CD4-positive, alpha-beta T cell treated with Interleukin-10 for 1 hour (primary cell): ENCODE results near the gene CREG2.
A peak's percentile ranks its signal among the peaks of the same experiment; 100 is the strongest.
"Not testable (repeated sequence)": the region's sequence is repeated elsewhere in the genome, so short reads cannot be mapped to it uniquely, and the experiment has no call there.

Experiments
- DNase-seq: peaks from one replicate; pipeline ENCODE4 v3.0.0-alpha.2; 2020

CREG2 gene

DNA sequence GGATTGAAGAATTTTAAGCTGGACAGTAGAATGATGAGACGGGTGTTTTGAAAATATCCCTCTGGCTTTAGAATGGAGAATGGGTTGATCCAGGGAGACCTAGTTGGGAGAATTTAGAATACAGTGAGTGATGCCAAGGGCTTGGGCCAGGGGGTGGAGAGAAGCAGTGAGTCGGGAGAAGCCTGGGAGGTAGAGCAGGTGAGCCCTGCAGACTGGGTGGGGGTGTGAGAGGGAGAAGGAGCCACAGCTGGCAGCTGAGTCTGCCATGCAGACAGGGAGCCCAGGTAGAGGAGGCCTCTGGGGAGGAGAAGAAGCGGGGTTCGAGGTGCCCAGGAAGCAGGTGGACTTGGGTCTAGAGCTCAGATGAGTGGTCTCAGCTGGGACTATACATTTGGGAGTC is 18.2 kb downstream of the CREG2 start:
- DNase-seq, result no peak

DNA sequence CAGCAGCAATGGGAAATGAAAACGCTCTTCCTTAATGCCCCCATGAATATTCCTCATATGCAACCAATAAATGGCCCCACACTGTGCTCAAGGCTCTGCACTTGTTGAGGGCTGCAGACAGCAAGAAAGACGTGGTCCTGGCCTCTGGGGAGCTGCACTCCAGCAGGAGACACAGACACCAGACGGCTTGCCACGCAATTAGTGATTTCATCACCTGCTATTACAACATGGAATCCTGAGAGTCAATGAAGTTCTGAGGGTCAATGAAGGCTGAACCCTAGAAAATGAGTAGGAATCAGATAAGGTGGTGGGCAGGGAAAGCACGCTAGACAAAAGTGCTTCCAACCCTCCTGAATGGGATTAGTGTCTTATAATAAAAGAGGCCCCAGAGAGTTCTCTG is 18.9 kb downstream of the CREG2 start:
- no peak for DNase-seq

DNA sequence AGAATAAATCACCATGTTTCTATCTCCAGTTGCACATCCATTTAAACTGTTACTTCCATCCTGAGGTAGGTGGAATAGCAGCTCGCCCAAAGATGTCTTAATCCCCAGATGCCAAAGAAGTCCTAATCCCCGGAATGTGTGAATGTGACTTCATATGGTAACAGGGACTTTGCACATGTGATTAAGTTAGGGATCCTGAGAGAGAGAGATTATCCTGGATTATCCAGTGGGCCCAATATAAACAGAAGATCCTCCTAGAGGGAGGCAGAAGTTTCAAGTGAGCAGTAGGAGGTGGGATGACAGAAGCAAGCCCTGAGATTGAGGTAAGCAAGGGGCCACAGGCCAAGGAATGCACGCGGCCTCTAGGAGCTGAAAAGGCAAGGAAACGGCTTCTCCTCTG is 19.8 kb downstream of the CREG2 start:
- no peak for DNase-seq

DNA sequence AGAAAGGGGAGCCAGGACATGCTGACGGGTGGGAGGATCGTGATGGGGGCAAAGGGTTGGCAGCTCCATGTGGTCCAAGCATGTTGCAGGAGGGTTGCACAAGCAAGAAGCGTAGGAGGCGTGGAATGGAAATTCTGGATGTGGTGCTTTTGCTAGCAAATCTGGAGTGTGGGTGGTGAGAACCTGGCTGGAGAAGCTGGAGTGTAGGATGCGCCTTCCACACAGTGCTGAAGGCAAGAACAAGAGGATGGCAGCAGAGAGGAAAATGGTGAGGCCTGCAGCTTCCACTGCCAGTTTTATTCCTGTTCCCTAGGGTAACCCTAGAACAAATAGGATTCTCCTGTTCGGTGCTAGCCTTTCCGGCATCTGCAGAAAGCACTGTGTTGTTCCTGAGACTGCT is 22.4 kb downstream of the CREG2 start:
- no peak for DNase-seq

DNA sequence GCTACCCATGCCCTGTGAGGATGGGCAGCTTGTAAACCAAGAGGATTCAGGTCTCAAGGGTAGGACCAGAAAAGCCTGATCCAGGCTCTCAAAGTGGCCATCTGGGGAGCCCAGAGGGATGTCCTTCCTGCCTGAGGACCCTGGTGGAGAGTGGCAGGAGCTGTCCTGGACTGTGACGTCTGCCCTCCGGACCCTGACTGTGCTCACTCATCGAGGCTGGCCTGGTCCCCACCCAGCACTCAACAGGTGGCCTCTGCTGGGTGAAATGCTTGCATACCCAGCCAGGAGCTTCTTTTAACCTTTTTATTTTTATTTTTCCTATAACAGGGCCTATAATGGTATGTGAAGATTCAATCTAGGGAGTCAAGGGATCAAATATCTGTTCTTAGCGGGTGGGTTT is 24.5 kb downstream of the CREG2 start:
- no peak for DNase-seq

DNA sequence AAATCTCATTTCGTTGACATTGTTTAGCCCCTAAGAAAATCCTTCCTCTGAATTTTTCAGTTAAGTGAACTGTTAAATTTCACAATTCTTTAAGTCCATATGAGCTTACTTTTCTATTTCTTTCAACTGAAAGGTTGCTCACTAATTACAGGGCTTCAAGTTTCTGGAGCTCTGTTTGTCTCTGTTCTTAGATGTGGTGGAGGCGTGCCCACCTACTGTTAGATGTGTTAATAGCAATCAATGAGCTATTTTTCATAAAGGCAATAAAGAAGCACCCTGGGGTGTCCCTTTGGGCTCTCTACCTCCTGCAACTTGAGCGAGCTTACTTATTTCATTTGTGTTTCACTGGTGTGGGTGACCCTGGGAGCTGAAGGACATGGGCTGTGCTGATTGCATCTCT is 25.0 kb downstream of the CREG2 start:
- peak; percentile 33 for DNase-seq

DNA sequence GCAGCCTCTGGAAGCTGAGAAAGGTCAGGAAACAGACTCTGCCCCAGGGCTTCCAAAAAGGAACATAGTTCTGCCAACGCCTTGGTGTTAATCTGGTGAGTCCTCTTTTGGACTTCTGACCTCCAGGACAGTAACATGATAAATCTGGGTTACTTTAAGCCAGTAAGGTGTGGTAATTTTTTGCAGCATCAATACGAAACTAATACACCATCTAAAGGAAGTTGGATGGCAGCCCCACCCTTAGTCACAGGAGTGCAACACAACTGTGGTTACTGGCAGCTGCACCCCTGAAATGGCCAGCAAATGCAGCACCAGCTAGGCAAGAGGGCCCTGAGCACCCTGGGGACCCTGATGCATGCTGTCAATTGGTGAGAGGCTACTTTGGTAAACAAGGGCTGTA is 25.8 kb downstream of the CREG2 start:
- DNase-seq, result peak; percentile 49

DNA sequence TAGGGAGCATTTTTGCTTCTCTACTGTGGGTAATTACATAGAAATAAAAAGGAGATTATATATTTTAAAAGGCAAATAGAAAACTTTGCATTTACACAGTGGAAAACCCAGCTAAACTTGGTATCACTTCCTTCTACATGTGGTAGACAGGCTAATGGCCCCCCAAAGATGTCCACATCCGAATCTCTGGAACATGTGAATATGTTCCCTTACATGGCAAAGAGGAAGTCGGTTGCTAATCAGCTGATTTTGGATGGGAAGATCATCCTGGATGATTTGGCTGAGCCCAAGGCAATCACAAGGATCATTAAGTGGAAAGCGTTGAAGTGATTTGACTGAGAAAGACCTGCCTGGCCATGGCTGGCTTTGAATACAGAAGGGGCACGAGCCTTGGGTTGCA is 26.2 kb downstream of the CREG2 start:
- no peak for DNase-seq

DNA sequence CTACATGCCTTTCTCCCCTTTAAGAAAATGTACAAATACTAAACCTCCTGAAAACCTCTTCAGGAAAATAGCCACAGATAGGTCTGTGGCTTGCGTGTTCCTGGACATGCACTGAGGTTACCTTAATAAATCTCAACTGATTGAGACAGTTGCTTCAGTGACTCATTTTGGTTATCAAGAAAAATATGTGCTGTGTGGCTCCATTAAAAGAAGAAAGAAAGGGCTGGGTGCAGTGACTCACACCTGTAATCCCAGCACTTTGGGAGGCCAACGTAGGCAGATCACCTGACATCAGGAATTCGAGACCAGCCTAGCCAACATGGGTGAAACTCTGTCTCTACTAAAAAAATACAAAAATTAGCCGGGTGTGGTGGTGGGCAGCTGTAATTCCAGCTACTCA is 27.1 kb downstream of the CREG2 start:
- DNase-seq, result no peak

DNA sequence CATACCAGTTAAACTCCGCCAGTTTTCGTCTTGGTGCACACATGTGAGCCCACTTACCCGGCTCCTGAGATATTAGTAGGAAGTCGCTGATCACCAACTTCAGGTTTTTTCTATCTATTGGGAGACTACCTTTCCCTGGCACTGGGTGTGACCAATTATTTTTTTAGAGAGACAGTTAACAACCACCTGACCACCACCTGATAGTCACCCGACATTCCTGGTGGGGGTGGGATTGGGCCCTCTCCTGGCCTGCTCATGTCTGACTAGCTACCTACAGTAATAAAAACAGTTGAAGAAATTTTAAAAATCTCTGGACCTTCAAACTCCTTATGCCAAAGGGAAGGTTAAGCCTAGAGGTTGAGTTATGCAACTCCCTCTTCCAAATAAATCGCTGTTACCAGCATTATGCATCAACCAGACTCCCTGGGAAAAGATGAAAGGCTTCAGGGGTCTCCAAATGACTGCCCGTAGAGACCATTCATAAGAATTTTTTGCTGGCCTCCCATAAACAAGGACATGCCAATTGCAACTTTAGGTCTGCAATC is 27.8 kb downstream of the CREG2 start:
- no peak for DNase-seq

DNA sequence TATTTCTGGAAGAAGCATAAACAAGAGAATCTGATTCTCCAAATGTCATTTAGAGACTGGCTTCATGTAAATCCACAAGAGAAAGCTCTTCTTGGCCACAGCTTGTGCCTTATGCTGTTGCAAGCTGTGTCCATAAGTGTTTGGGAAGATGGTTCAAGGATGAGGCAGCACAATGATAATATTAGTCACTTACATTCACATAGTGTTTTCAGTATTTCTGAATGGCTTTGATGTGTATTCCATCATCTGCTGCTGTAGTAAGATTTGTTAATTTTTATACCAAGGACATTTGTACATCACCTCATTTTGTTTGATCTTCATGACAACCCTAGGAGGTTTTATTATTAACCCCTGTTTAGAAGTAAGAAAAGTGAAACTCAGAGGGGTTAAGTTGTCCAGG is 29.9 kb downstream of the CREG2 start:
- no peak for DNase-seq

DNA sequence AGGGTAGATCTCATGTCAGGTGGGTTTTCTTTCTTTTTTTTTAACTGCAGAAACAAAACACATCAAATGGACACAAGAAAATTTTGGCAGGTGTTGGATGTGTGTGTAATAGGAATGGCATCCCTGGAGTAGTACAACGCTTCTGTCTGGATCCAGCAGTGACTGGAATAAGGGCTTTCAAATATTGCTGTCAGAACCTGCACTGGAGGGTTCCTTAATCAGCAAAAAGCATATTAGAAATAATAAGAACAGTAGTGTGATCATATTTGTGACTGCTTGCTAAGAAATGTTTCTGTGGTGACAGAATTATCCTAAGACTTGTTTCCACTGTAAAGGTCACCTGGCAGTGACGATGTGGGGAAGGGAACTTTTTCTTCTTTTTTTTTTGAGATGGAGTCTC is 30.8 kb downstream of the CREG2 start:
- DNase-seq, result no peak

DNA sequence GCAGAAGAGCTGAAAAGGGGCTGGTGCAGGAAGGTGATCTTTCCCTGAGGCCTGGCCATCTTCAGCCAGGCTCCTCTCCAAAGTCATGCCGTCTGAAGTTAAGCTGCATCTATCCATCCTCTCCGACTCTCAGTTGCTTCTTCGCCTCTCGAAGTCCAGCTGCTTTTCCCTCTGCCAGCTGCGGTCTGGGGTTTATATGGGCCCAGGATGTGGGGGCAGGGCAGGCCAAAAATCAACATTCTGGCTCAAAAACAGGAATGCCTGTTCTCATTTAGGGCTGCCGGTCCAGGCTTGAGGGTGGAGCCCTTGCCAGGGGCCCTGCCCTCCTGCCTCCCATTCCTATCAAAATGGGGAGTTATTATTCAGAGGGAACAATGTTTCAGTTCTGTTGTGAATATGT is 31.2 kb downstream of the CREG2 start:
- DNase-seq, result no peak

DNA sequence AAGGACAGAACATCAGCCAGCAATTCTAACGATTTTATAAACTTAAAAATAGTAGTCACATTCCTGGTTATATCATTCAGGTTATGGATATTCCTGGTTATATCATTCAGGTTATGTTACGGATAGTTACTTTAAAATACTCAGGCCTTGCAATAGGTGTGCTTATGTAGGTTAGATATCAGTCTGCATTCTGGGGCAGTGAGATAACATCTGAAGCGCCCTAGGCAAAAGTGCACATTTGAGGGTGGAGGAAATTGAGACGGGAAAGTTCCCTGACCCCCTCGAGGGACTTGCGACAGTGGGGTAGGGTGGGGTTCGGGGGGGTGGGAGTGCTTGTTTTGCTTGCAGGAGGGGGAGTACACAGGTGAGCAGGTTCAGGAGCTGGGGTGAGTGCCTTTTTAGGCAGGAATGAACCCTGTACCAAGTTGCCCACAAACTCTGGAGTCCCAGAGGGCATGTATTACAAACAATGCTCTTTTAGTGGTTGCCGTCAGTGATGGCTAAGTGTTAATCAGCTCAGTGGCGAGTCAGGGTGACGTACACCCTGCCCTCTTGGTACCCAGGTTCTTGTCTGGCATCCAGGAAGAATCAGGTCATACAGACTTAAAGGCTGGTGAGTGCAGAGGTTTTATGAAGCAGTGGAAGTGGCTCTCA is 31.8 kb downstream of the CREG2 start:
- DNase-seq, result no peak

DNA sequence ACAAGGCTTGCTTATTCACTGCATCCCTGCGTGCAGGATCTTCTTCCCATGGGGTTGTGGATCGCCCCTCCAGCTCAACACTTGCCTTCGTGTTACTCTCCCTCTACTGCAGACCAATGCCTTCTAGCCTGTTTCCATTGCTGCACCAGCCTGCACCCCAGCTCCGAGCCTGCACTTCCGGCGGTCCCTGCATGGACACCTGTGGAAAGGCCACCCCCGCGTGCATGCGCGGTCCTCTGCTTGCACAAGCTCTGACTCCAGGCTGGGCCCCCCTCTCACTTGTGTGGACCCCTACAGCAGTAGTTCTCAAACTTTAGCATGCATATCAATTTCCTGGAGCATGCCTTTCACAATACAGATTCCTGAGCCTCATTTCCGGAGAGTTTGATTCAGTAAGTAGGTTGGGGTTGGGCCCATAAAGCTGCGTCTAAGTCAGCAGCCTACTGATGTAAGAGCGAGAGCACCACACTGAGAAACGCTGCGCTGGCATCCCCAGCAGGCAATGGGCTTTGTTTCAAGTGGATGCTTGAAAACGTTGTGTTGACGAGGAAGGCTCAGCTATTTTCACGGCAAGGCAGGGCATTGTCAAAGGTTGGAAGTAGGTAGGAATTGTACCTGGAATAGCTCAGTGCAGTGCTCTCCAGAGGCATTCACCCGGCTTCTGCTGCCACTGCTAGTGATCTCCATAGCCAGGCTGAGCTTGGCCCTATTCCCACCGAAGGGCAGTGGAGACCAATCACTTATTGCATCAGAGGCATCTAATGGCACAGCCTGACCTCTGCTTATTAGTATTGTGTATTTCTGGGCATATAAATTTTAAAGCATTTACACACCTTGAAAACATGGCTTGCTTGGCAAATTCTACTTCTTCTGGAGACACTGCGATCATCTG is 32.6 kb downstream of the CREG2 start:
- no peak for DNase-seq

DNA sequence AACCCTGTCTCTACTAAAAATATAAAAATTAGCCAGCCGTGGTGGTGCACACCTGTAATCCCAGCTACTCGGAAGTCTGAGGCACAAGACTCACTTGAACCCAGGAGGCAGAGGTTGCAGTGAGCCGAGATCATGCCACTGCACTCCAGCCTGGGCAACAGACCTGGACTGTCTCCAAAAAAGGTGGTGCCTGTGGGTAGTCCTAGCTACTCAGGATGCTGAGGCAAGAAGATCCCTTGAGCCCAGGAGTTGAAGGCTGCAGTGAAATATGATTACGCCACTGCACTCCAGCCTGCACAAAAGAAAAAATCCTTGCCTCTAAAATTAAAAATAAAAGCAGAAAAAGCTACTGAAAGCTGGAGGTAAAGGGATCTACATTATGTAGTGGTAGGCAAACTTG is 34.7 kb downstream of the CREG2 start:
- DNase-seq, result not testable (repeated sequence)

DNA sequence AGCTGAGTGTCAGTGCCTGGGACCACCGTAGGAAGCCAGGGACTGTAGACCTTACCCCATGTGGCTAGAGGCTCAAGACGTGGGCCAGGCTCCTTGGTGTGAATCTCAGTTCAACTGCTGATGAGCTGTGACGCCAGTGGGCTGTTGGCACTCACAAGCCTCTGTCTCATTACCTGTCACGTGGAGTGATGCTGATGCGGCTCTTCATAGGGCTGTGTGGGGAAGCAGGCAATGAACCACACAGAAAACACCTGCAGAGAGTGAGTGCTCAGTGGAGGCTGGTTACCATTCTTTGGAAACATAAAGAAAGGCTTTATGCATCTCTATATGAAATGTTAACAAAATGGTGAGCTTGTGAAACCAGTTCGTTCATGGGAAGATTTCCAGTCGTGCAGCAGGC is 36.1 kb downstream of the CREG2 start:
- DNase-seq, result no peak

DNA sequence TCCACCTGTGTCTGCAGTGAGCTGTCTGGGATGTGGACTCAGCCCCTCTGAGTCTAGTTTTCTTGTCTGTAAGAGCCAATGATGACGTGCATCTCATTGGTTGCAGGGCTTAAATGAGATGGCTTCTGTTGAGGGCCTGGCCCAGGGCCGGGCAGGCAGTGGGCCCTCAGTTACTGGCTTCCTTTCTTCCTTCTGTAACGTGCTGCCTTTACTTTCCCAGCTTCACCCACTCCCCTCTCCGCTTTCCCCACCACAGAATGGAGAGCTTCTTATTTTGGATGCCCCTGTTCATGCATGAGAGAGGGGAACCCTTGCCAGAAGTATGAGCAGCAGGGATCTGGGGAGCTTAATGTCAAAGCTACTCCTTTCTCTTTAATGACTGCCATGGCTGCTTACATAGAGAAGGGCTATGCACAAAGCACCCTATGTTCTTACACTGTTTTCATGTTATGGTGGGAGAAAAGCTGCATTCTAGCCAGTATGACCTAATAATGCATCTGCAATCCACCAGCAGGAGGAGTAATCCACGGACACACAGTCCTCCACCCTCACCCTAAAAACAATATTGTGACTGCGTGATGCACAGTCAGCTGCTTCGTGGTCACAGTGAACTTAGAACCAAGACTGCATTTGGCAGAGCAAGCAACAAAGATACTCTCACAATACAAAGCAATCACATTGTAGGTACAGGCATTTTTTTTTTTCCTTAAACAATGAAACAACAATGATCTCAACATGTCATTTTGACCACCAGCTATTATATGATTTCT is 37.2 kb downstream of the CREG2 start:
- DNase-seq, result peak; percentile 38

DNA sequence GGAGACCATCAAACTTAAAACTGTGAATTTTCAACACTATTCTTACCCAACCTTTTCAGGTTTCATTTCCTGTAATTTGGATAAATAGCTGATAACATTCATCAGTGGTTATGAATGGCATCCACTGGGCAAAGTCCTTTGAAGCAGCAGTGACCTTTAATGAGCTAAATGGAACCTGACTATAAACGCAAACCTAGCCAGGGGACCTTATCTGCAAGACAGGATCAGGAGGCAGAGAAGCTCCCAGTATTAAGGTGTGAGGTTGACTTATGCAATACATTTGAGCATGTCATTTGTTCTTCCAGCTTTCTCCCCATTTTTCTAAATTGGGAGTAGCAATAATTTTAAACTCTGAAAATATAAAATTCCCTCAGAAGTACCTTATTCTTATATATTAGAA is 38.4 kb downstream of the CREG2 start:
- DNase-seq, result no peak

DNA sequence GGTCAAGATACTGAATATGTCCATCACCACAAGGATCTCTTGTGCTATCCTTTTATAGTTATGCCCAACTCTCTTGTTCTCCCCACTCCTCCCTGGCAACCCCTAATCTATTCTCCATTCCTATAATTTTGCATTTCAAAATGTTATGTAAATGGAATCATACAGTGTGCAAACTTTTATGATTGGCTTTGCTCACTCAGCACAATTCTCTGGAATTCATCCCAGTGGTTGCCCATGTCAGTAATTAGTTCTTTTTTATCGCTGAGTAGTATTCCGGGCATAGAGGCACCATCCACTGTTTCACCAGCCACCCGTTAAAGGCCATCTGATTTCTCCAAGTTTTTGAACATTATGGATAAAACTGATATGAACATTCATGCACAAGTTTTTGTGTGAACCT is 40.4 kb downstream of the CREG2 start:
- no peak for DNase-seq

DNA sequence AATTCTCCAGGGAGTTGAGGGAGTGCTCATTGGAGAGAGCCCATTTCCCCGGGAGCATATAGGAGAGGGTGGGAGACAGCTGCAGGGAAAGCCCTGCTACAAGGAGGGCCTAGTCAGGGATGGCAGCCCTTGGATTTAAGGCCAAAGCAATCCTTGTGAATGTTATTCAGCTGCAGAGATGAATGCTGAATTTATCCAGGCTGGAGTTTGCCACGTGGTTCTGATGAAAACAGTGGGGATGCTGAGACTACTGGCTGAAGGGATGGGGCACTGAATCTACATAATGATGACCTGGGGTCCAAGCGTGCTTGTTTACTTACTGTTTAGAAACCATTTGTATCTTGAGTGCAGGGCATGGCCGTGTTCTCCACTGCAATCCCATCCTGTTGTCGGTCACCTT is 43.2 kb downstream of the CREG2 start:
- no peak for DNase-seq

DNA sequence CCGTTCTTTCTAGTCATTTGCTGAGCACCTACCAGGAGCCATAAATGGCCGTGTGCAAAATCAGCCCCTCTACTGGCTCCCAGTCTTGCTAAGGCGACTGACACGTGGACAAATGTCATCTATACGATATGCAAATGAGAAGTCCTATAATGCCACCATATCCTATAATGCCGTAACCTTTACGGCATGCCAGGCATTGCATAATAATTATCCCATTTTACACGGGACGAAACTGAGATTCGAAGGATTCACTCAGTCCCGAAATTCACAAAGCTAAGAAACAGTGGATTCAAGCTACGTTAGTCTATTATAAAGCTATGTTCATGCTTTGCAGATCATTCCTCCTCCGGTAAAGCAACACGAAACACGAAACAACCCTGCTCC is 44.7 kb downstream of the CREG2 start:
- no peak for DNase-seq

DNA sequence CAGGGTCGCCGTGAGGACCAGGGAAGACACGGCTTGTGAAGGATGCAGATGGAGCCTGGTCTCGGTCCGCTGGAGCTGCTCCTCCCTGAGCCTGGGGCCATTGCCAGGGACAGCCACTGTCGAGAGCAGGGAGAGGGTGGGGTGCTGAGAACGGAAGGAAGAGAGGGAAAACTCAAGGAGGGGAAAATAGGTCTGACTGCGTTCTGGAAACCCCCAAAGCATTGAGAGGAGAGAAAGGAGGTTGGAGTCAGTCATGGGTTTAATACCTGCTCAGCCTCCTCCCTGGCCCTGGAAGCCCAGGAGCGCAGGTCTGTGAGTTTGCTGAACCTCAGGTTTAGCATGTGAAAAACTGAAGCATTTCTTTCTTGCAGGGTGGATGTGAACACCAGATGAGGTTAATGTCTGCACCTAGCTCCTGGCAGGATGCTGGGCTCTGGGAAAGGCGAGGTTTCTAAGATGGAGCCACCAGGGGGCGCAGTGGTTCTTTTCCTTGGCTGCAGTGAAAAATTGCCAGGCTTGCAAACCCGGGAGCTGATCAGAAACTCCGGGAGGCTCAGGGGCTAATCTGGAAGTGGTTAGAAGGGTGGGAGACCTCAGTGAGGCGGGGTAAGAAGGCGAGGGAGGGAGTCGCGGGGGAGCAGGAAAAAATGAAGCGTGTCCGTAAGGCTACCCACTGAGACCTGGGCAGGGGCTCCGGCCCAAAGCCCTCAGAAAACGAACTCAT is 45.2 kb downstream of the CREG2 start:
- peak; percentile 72 for DNase-seq
